Measurements from ENCODE around the gene TAAR8. TPM values are rescaled to one million over a fixed set of nuclear protein-coding genes. Genes with fewer than 3 reads are reported as not detected.

Gene TAAR8
- total RNA-seq, 1 donor from 2014 or later = not detected

GRCh38 chr6:132511831-132512220 lies 40.6 kb upstream of the TAAR8 start:
- no peaks in the 10 kb centered on the region for H3K9me3 ChIP-seq (ENCODE audit: low read depth)
- peaks cover 13% of the 10 kb centered on the region for H3K4me1 ChIP-seq
- H3K27ac Mint-ChIP-seq = no peak overlapping the region

GRCh38 chr6:132512342-132512637 lies 40.2 kb upstream of the TAAR8 start:
- Histone ChIP-seq H3K9me3 (ENCODE audit: low read depth) (no peaks in the 10 kb centered on the region), H3K27me3 (peaks cover 13% of the 10 kb centered on the region), H3K4me1 (peaks cover 13% of the 10 kb centered on the region), H3K27ac (no peak overlapping the region), H3K4me3 (peak overlapping the region; percentile 75), H3K36me3 (no peaks in the 10 kb centered on the region), H3K79me2 (ENCODE audit: low read depth) (peaks cover 52% of the 10 kb centered on the region), H3K4me2 (peak overlapping the region; percentile 78), H3K9ac (peak overlapping the region; percentile 23), H4K20me1 (ENCODE audit: low read depth) (peaks cover 18% of the 10 kb centered on the region), H2AFZ (replicated peaks) (peak overlapping the region; percentile 93), H3F3A (ENCODE audit: low read depth) (no peaks in the 10 kb centered on the region)
- Mint-ChIP-seq H3K27ac (no peak overlapping the region), H3K9me3 (no peaks in the 10 kb centered on the region), H3K27me3 (ENCODE audit: insufficient read depth, low read depth) (peaks cover 6% of the 10 kb centered on the region), H3K4me1 (peaks cover 17% of the 10 kb centered on the region), H3K4me3 (peak overlapping the region; percentile 91), H3K36me3 (peaks cover 5% of the 10 kb centered on the region)
- TF ChIP-seq EZH2phosphoT487 (IDR thresholded peaks at IDR 0.05) = no peak
- no peak for TF ChIP-seq CTCF (IDR thresholded peaks at IDR 0.05)
- TF ChIP-seq EZH2 (IDR thresholded peaks at IDR 0.05) = no peak
- no peak for DNase-seq (ENCODE audit: low spot score)

More at GRCh38 chr6:132511831-132512220, 40.6 kb upstream of the TAAR8 start:
- Histone ChIP-seq H3K27me3 (peaks cover 13% of the 10 kb centered on the region), H4K20me1 (ENCODE audit: low read depth) (peaks cover 23% of the 10 kb centered on the region), H3K4me2 (peak overlapping the region; percentile 78), H3F3A (ENCODE audit: low read depth) (no peaks in the 10 kb centered on the region), H3K36me3 (no peaks in the 10 kb centered on the region), H3K27ac (no peak overlapping the region), H3K79me2 (ENCODE audit: low read depth) (peaks cover 57% of the 10 kb centered on the region), H3K9ac (no peak overlapping the region), H3K4me3 (peak overlapping the region; percentile 75), H2AFZ (replicated peaks) (no peak overlapping the region)
- DNase-seq (ENCODE audit: low spot score) = no peak
- peaks cover 7% of the 10 kb centered on the region for H3K36me3 Mint-ChIP-seq
- peaks cover 6% of the 10 kb centered on the region for H3K27me3 Mint-ChIP-seq (ENCODE audit: insufficient read depth, low read depth)
- peak overlapping the region; percentile 91 for H3K4me3 Mint-ChIP-seq
- peaks cover 17% of the 10 kb centered on the region for H3K4me1 Mint-ChIP-seq
- TF ChIP-seq EZH2 (IDR thresholded peaks at IDR 0.05) (no peak), CTCF (IDR thresholded peaks at IDR 0.05) (no peak), EZH2phosphoT487 (IDR thresholded peaks at IDR 0.05) (no peak)
- H3K9me3 Mint-ChIP-seq = no peaks in the 10 kb centered on the region

- Mint-ChIP-seq H3K9me3 (no peaks in the 10 kb centered on the region), H3K4me3 (peak within 1 kb of the TSS; percentile 97), H3K36me3 (peaks cover 2% of the 10 kb centered on the region), H3K27me3 (ENCODE audit: insufficient read depth, low read depth) (peaks cover 6% of the 10 kb centered on the region), H3K4me1 (peaks cover 17% of the 10 kb centered on the region), H3K27ac (peak within 1 kb of the TSS; percentile 11)
- peak within 1 kb of the TSS; percentile 75 for H3K4me3 ChIP-seq
- H3K36me3 ChIP-seq = no peaks in the 10 kb centered on the region
- H3K4me1 ChIP-seq = peaks cover 13% of the 10 kb centered on the region
- DNase-seq (ENCODE audit: low spot score) = peak; percentile 96
- H3K9me3 ChIP-seq (ENCODE audit: low read depth) = no peaks in the 10 kb centered on the region
- H3K79me2 ChIP-seq (ENCODE audit: low read depth) = peaks cover 45% of the 10 kb centered on the region
- TF ChIP-seq EZH2phosphoT487 (IDR thresholded peaks at IDR 0.05) = no peak
- TF ChIP-seq EZH2 (IDR thresholded peaks at IDR 0.05) = no peak
- TF ChIP-seq CTCF (IDR thresholded peaks at IDR 0.05) = no peak
- peaks cover 13% of the 10 kb centered on the region for H4K20me1 ChIP-seq (ENCODE audit: low read depth)
- H3F3A ChIP-seq (ENCODE audit: low read depth) = no peaks in the 10 kb centered on the region
- peak within 1 kb of the TSS; percentile 93 for H2AFZ ChIP-seq (replicated peaks)
- no peak within 1 kb of the TSS for H3K27ac ChIP-seq
- H3K9ac ChIP-seq = peak within 1 kb of the TSS; percentile 23
- peaks cover 13% of the 10 kb centered on the region for H3K27me3 ChIP-seq
- peak within 1 kb of the TSS; percentile 78 for H3K4me2 ChIP-seq
Observed at GRCh38 chr6:132512638-132513632, 39.5 kb upstream of the TAAR8 start, which contains the start of gene STX7. STX7 (minus strand) TSS chr6:132513116; CDS start chr6:132503530, 9,586 bp downstream.

All from neural progenitor cell (in vitro differentiated cells).